ENCODE measurements around the gene EXOC6B. TPM values are rescaled to one million over a fixed set of nuclear protein-coding genes. Genes with fewer than 3 reads are reported as not detected.
"Not testable (repeated sequence)": the region's sequence is repeated elsewhere in the genome, so short reads cannot be mapped to it uniquely, and the experiment has no call there.

The EXOC6B gene
- total RNA-seq, 2 donors from 2014 or later = 21.3 to 28.8 TPM

- Histone ChIP-seq H3K27me3 (no peaks in the 10 kb centered on the region), H3K9me3 (no peaks in the 10 kb centered on the region), H3K36me3 (no peaks in the 10 kb centered on the region), H3K4me3 (no peak overlapping the region), H3K4me1 (no peaks in the 10 kb centered on the region), H3K9ac (ENCODE audit: low read depth in 2 of 2, low read length in 2 of 2) (no peak overlapping the region), H3K27ac (no peak overlapping the region)
- intact Hi-C loops (cut with DNase I) = no loop called here
- DNase-seq = no peak
- TF ChIP-seq CTCF (IDR thresholded peaks at IDR 0.05) = no peak
Measured at GRCh38 chr2:72665448-72665847, 160.4 kb downstream of the EXOC6B start.

DNA sequence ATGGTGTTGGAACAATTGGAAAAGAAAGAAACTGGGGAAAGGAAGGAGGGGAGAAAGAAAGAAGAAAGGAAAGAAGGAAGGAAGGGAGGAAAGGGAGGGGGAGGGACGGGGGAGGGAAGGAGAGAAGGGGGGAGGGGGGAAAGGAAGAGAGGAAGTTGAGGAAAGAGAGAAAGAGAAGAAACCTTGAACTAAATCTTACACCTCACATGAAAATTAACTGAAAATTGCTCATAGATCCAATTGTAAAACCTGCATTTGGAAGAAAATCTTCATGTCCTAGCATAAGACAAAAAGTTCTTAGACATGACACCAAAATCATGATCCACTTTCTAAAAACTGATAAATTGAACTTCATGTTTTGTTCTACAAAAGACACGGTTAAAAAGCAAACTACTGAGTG is 163.8 kb downstream of the EXOC6B start:
- intact Hi-C loops (cut with DNase I) = no loop called here
- H3K4me1 ChIP-seq = no peaks in the 10 kb centered on the region
- no peak for TF ChIP-seq CTCF (IDR thresholded peaks at IDR 0.05)
- H3K9me3 ChIP-seq = no peaks in the 10 kb centered on the region
- no peak overlapping the region for H3K27ac ChIP-seq
- no peak overlapping the region for H3K4me3 ChIP-seq
- no peaks in the 10 kb centered on the region for H3K36me3 ChIP-seq
- H3K9ac ChIP-seq (ENCODE audit: low read depth in 2 of 2, low read length in 2 of 2) = no peak overlapping the region
- no peak for DNase-seq
- no peaks in the 10 kb centered on the region for H3K27me3 ChIP-seq

DNA sequence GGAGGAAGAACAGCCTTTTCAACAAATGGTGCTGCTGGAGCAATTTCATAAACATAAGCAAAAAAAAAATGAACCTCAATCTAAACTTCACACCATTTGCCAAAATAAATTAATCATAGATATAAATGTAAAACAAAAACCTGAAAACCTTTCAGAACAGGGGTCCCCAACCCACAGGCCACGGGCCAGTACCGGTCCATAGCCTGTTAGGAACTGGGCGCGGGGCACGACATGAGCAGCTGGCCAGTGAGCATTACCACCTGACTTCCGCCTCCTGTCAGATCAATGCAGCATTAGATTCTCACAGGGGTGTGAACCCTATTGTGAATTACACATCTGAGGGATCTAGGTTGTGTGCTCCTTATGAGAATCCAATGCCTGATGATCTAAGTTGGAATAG is 176.0 kb downstream of the EXOC6B start:
- H3K27ac ChIP-seq = no peak overlapping the region
- intact Hi-C loops (cut with DNase I) = no loop called here
- no peak for DNase-seq

GRCh38 chr2:72641221-72641620 is 184.6 kb downstream of the EXOC6B start:
- H3K27me3 ChIP-seq; H3K4me3 ChIP-seq; DNase-seq; intact Hi-C loops (cut with DNase I); H3K9ac ChIP-seq (ENCODE audit: low read depth in 2 of 2, low read length in 2 of 2); H3K9me3 ChIP-seq; H3K4me1 ChIP-seq; H3K36me3 ChIP-seq; H3K27ac ChIP-seq: not testable (repeated sequence)

More for the DNA sequence above, 176.0 kb downstream of the EXOC6B start:
- Histone ChIP-seq H3K27me3 (no peaks in the 10 kb centered on the region), H3K9ac (ENCODE audit: low read depth in 2 of 2, low read length in 2 of 2) (no peak overlapping the region), H3K9me3 (no peaks in the 10 kb centered on the region), H3K36me3 (no peaks in the 10 kb centered on the region), H3K4me3 (no peak overlapping the region), H3K4me1 (no peaks in the 10 kb centered on the region)
- no peak for TF ChIP-seq CTCF (IDR thresholded peaks at IDR 0.05)

DNA sequence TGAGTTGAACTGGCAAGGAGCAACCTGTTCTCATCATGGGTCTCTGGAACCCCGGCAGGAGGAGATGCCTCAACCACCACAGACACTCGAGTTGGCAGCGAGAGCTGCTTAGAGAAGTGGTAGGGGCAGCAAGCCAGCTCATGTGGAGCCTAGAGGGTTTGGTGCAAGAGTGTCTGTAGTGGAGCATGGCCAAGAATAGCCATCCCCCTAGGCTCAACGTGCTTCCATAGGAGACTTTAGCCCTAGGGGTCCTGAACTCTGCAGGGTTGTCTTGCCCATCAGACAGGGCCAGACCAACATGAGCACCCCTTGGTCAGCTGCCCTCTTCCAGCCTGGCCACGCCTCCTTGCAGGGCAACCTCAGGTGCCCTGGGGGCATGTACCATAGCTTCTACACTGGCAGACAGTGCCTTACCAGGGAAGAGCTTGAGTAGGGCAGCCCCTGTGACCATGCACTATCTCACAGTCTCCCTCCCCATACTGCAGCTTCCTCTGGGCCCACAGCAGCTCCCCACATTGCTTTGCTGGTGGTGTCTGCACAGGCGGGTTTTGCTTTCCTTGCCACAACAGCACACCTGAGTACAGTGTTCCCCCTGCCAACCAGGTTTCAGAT is 187.1 kb downstream of the EXOC6B start:
- H3K36me3 ChIP-seq = no peaks in the 10 kb centered on the region
- no peak overlapping the region for H3K27ac ChIP-seq
- H3K9ac ChIP-seq (ENCODE audit: low read depth in 2 of 2, low read length in 2 of 2) = no peak overlapping the region
- no peak for TF ChIP-seq CTCF (IDR thresholded peaks at IDR 0.05)
- intact Hi-C loops (cut with DNase I) = no loop called here
- H3K9me3 ChIP-seq = no peaks in the 10 kb centered on the region
- no peaks in the 10 kb centered on the region for H3K4me1 ChIP-seq
- DNase-seq = no peak
- H3K4me3 ChIP-seq = no peak overlapping the region
- H3K27me3 ChIP-seq = no peaks in the 10 kb centered on the region

- H3K9me3 ChIP-seq = no peaks in the 10 kb centered on the region
- intact Hi-C loops (cut with DNase I) = no loop called here
- no peak overlapping the region for H3K27ac ChIP-seq
- H3K36me3 ChIP-seq = no peaks in the 10 kb centered on the region
- H3K9ac ChIP-seq (ENCODE audit: low read depth in 2 of 2, low read length in 2 of 2) = no peak overlapping the region
- no peaks in the 10 kb centered on the region for H3K27me3 ChIP-seq
- no peaks in the 10 kb centered on the region for H3K4me1 ChIP-seq
- no peak for DNase-seq
- TF ChIP-seq CTCF (IDR thresholded peaks at IDR 0.05) = no peak
- no peak overlapping the region for H3K4me3 ChIP-seq
Measured at GRCh38 chr2:72636210-72636609, 189.6 kb downstream of the EXOC6B start.
